LNCAP (cell line): ENCODE results near the gene PINK1.

ENCODE experiments used
- TF ChIP-seq, protein P1 (sequence below): fragments of 450-650 bp; IDR thresholded peaks from 2 replicates; pipeline ENCODE4 v1.5.1; 2017; ENCODE audit warnings: mild to moderate bottlenecking

Gene PINK1

DNA sequence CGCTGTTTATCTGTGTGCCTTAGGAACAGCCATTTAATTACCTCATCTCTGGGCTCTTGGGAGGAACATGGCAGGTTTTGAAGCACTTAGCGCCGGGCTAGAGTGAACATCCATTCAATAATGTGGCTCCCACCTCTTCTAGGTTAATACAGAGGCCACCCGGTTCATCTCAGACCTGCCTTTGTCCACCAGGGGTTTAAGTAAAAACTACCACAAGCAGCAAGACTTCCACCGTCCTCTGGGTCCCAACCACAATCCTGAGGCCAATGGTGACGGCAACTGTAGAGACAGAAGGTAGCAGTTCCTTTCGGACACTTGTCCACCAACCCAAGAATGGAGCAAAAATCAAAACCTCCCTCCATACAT lies 28.8 kb downstream of the PINK1 start:
- TF ChIP-seq, protein P1, sequence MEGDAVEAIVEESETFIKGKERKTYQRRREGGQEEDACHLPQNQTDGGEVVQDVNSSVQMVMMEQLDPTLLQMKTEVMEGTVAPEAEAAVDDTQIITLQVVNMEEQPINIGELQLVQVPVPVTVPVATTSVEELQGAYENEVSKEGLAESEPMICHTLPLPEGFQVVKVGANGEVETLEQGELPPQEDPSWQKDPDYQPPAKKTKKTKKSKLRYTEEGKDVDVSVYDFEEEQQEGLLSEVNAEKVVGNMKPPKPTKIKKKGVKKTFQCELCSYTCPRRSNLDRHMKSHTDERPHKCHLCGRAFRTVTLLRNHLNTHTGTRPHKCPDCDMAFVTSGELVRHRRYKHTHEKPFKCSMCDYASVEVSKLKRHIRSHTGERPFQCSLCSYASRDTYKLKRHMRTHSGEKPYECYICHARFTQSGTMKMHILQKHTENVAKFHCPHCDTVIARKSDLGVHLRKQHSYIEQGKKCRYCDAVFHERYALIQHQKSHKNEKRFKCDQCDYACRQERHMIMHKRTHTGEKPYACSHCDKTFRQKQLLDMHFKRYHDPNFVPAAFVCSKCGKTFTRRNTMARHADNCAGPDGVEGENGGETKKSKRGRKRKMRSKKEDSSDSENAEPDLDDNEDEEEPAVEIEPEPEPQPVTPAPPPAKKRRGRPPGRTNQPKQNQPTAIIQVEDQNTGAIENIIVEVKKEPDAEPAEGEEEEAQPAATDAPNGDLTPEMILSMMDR, result no peak

DNA sequence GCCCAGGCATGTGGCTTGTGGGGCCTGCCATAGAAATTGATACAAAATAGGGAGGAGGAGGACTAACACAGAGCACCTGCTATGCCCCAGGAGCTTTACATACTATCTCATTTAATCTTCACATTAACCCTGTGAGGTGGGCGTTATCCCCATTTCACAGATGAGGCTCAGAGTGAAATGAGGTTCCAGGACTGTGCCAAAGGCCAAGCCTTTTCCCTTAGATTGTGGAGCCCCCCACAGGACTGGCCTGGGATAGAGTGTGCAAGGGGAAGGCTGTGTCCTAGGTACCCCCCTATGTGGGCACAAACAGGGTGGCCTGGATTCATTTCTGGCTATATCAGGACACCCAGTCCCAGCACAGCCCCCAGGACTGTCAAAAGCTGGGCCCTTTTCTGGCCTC lies 30.1 kb downstream of the PINK1 start:
- TF ChIP-seq, protein P1, result no peak

DNA sequence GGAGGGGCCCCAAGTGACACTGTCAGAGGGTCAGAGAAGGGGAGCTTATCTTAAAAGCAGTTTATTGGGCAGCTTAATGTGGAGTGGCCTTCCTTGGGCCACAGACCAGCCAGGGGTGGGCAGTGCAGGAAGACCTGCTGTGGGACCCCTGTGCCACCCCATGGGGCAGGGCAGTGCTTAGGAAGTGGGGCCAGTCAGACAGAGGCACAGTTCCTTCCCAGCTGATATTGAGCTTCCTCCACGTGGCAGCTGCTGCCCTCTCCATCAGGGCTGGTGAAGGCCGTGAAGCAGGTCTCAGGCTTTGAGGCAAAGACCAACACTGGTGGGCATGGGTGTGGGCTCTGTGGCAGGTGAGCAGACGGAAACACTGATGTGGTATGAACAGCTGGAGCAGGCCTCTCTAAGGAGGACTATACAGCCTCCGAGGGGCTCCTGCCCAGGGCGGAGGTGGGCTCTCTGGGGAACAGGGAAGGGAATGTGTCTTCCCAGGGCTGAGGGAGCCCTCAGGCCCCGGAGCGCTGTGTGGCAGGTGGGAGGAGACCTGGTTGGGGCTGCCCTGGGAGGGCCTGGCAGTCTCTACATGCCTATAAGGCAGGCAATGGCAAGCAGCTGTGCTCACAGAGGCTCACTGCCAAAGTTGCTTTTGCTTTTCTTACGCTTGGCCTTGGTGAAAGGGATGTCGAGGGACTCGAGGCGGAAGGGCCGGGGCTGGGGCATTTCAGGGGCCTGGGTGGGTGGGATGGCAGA lies 30.9 kb downstream of the PINK1 start:
- TF ChIP-seq, protein P1, result no peak

DNA sequence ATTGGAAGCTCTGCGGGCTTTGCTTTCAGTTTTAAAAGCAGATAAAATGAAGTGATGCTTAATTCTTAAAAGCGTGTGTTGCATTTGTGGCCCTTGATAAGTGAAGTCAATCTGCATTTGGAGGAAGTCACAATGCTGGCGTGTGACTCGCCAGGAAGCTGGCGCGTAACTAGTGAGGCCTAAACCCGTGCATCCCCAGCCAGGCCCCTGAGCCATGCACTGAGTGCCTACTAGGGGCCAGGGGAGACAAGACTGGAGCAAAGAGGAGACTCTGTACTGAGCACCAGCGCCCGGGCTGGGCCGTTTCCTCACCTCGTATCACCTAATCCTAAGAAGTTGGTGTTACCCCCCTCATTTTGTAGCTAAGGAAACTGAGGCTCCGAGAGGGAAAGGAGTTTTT lies 32.5 kb downstream of the PINK1 start:
- TF ChIP-seq, protein P1, result no peak

DNA sequence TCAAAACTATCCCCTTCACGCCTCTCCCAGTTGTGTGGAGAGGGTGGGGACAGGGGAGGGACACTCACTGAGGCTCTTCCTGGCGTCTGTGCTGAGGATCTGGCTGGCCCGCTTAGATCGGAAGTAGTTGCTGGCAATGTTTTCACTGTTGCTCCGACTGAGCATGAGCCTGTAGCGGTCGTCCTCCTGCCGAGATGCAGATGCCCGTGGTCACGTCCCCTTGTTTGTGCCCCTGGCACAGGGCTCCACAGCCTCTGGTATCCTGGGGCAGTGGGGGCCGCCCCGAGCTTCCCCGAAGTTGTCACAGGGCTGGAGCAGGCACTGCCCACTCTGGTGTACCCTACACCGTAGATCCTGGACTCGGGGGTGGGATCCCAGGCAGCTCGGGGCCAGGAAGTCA lies 32.9 kb downstream of the PINK1 start:
- TF ChIP-seq, protein P1, result no peak

DNA sequence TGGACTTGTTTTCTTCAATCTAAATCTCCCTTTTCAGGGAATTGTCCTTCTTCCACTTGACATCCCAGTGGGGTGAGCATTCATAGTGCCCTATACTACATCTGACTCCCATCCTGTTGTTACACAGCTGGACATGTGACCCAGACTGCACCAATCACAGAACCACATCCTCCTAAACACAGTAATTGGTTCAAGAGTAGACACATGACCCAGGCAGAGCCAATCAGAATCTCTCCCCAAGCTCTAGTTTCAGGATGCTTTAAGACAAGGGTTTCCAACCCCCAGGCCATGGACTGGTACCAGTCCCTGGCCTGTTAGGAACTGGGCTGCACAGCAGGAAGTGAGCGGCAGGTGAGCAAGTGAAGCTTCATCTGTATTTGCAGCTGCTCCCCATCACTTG lies 33.5 kb downstream of the PINK1 start:
- TF ChIP-seq, protein P1, result no peak

DNA sequence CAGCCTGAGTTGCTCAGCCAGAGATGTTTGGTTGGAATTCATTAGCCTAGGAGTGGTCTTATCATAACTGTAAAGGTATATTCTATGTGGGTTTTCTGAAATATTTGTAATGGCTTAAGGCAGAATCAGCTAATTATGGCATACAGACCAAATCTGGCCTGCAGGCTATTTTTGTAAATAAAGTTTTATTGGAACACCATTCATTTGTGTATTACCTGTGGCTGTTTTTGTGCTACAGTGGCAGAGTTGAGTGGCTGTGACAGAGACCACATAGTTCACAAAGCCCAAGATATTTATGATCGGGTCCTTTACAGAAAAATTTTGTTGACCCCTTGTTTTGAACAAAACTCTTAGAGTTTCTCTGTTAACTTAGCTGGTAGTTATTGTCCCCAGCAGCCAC lies 35.3 kb downstream of the PINK1 start:
- TF ChIP-seq, protein P1, result no peak

DNA sequence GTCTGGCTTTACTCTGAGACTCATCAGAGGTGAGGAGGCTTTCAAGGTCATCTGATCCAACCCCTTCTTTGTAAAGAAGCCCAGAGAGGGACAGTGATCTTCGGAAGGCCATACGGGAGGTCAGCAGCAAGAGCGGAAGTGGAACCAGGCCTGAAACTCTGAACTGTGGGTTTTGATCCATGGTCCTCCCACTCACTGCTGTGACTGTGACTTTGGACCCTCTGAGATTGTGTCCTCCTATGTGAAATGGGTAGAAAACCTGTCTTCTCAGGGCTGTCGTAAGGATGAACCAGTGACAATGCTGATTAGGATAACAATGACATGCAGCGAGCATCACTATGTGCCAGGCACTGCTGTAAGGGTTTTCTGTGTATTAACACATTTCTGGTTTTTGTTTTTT lies 37.7 kb downstream of the PINK1 start:
- TF ChIP-seq, protein P1, result no peak
